ENCODE data around the gene SLC15A4.
"Not testable (repeated sequence)": the region's sequence is repeated elsewhere in the genome, so short reads cannot be mapped to it uniquely, and the experiment has no call there.

The SLC15A4 gene

DNA sequence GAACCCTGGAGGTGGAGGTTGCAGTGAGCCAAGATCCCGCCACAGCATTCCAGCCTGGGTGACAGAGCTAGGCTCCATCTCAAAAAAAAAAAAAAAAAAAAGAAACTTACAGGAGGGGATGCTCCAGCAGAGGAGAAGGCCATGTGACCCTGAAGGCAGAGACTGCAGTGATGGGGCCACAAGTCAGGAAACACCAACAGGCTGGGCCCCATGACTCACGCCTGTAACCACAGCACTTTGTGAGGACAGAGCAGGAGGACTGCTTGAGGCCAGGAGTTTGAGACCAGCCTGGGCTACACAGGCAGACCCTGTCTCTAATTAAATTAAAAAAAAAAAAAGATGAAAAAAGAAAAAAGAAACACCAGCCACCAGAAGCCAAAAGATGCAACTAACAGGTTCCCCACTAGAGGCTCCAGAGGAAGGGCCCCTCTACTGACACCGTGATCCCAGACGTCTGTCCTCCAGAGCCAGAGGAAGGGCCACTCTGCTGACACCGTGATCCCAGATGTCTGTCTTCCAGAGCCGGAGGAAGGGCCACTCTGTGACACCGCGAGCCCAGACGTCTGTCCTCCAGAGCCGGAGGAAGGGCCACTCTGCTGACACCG is 20.4 kb upstream of the SLC15A4 start:
- no peak for DNase-seq (ENCODE audit: low read depth)

DNA sequence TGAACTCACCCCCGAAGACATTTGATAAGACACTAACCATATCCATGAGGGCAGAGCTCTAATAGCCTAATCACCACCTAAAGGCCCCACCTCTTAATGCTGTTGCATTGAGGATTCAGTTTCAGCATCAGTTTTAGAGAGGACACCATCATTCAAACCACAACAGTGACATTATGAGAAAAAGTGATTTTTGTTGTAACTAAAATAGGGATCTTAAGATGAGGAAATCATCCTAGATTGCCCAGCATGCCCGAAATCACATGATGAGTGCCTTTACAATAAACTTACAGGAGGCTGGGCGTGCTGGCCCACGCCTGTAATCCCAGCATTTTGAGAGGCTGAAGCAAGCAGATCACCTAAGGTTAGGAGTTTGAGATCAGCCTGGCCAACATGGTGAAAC is 19.8 kb upstream of the SLC15A4 start:
- no peak for DNase-seq (ENCODE audit: low read depth)

DNA sequence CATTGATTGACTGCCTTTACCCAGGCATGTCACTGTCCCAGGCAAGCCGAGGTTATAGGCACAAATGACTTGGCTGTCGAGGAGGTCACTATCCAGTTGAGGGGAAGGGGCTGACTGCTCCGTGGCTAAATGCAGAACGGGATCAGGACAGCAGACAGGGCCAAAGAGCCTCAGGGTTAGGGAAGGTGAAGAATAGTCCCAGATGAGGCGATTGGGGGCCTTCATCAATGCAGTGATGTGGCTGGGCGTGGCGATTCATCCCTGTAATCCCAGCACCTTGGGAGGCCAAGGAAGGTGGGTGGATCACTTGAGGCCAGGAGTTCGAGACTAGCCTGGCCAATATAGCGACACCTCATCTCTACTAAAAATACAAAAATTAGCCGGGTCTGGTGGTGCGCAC is 18.8 kb upstream of the SLC15A4 start:
- no peak for DNase-seq (ENCODE audit: low read depth)

DNA sequence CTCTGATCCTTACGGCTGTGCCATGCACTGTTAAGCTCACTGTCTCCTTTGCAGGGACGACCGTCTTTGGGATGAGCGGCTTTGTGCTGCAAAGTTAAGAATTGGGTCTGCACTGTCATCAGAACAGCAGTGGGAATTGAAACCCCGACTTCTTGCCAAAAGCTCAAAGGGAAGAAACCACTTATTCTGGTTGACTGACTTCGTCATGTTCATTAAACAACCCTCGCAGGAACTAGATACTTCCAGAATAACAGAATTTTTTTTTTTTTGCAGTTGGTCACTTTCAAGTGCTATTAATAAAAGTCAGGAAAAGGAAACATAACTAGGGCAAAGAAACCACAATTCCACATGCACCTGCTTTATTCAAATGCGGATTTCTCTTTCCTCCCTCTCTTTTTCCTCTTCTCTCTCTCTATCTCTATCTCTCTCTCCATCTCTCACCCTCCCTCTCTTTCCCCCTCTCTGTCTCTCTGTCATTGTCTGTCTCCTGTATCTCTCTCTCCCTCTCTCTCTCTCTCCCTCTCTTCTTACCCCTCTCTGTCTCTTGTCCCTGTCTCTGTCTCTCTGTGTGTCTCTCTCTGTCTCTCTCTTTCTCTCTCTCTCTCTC is 17.2 kb upstream of the SLC15A4 start:
- DNase-seq (ENCODE audit: low read depth) = no peak

DNA sequence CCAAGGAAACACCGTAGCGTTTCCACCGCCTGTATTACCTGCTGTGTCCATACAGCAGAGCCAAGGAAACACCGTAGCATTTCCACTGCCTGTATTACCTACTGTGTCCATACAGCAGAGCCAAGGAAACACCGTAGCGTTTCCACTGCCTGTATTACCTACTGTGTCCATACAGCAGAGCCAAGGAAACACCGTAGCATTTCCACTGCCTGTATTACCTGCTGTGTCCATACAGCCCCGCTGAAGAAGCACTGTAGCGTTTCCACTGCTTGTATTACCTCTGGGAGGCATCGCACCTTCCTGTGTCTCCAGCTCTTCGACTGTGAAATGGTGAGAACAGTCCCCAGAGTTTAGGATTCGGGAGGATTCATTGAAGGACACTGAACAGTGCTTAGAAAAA is 16.1 kb upstream of the SLC15A4 start:
- DNase-seq (ENCODE audit: low read depth) = not testable (repeated sequence)

DNA sequence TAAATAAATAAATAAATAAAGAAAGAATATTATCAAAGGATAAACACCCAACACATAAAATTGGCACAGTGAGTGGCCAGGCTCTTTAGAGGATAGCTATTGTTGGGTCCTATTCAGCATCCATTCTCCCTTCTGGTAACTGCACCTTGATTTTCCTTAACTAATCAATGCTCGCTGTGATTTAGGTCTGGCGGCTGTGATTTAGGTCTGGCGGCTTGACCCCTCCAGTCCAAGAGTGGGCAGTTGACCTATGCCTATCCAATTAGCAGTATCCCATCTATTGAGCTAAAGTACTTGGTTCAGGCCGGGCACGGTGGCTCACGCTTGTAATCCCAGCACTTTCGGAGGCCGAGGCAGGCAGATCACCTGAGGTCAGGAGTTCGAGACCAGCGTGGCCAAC is 9.7 kb upstream of the SLC15A4 start:
- DNase-seq (ENCODE audit: low read depth) = no peak

DNA sequence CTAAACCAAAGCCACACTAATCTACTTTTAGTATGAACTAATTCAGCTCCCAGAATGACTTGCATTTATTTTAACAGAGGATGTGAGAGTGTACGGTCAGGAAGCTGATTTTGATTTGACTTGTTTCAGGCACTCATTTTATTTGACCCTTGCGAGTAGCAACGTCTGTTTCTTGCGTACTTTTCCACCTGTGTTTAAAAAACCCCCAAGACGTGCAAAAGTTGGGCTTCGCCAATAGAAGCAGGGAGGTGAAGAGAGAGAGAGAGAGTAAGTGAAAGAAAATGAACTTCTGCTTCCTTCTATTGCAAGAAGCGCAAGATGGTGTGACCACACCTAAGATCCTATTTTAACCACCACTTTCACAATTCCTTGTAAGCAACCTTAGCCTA is 6.7 kb upstream of the SLC15A4 start:
- DNase-seq (ENCODE audit: low read depth) = no peak

DNA sequence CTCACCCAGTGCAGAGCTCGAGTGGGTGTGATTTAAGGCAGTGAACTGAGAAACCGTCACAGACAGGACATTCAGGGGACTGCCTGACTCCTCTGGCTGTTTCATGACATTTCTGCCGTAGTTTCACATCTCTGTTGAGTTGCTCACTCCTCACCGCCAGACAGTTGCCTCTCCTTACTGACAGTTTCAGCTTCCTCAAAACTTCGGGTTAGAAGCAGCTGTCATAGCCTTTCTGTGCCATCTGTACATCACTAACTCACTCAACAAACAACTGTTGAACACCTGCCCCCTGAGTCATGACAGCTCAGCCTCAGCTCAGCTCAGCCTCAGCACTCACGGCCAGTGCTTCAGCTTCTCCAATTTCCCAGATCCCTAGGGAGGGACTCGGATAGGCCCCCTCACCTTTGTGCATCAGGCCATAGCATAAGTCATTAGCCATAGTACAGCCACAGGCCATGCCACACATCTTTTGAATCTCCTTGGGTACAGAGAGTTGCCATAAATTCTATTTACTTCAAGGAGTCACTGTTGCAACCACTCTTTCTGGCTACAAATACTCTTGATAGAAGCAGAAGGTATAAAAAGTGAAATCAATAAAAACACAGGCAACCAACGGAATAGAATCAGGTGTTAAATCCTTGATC is 6.2 kb upstream of the SLC15A4 start:
- DNase-seq (ENCODE audit: low read depth) = no peak

DNA sequence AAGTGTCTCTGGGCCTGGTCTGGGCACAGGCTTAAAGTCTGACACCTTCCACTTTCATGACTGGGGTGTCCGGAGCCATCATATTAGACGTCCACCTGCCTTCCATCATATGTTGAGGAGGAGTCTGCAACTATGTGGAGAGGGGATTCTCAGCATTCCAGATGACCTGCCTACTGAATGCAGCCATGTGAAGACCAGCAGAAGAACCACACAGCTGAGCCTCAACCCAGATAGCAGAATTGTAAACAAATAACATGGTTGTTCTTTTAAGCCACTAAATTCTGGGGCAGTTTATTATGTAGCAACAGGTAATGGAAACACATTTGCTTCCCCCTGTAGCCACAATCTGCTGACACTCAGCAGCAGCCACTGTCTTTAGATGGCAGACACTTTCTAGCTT is 4.0 kb upstream of the SLC15A4 start:
- DNase-seq (ENCODE audit: low read depth) = no peak

DNA sequence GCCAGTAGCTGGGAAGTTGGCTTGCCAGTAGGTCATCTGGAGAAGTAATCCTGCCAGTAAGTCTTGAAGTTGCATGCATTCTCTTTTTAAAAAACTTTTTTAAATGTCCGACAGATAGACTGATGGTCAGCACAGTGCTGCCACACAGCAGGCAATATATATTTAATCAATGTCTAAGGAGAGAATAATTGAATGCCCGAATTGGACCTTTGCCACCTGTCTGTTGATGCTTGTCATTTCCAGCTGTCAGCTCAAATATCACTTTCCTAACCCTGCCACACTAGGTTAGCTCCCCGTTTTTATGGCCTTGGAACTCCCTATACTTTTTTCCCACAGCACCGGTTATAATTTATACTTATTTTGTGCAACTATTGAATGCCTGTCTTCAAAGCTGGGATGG is 2.1 kb upstream of the SLC15A4 start:
- DNase-seq (ENCODE audit: low read depth) = no peak

DNA sequence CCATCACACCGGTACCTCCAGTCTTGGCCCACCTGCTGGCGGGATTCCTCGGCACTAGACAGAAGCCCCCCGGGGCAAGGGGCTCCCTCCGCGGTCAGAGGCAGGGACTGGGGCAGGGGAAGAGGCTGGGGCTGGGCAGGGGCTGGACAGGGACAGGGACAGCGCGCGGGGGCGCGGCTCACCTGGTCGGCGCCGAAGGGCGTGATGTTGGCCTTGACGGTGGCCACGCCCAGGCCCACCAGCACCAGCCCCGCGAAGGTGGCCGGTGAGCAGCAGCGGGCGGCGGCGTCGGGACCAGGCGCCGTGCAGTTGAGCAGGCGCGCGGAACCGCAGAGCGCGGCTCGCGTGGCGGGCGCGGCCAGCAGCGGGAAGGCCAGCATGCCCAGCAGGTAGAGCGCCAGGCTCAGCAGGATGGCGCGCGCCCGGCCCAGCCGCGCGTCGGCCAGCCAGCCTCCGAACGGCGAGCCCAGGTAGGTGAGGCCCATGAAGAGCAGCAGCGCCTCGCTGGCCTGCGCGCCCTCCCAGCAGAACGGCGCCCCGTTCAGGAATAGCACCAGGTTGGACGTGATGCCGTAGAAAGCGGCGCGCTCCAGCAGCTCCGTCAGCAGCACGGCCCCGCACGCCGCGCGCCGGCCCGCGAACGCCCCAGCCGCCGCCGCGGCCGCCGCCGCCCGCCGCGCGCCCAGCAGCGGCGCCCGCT is 392 bp downstream of the SLC15A4 start:
- DNase-seq (ENCODE audit: low read depth) = no peak

DNA sequence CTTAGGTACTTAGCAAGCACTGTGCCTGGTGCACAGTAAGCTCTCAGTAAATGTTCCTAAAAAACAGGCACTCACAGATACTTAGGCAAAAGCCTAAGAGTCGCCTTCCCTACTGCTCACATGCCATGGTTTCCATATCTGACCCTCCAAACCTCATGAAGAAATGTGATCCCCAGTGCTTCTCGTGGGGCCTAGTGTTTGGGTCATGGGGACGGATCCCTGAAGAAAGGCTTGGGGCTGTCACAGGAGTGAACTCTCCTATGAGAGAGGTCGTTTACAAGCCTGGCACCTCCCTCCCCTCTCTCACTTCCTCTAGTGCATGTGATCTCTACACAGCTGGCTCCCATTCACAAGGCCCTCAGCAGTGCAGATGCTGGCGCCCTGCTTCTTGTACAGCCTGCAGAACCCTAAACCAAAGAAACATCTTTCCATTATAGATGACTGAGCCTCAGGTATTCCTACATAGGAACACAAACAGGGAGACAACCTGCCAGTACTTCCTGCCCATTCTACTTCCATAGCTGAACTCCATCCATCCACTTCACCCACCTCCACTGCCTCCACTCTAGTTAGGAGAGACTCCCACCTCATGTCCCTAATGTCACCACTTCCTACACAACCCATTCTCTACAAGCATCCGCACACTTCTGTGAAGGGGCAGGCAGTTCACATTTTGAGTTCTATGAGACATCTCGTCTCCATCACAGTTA is 2.9 kb downstream of the SLC15A4 start:
- DNase-seq (ENCODE audit: low read depth) = no peak

DNA sequence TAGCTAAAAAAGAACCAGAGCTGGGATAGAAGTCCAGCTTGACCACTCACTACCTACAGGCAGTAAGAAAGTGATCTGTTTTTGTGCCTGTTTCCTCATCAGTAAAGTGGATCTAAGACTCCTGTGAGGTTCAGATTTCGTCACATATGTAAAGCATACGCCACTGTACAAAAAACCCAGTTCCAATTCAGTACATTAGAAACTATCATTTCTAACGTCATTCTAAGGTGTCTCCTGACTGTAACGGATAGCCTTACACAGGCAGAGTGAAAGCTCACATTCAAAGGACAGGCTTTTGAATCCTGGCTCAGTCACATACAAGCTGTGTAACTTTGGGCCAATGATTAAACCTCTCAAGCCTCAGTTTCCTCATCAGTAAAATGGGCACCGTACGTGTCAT is 3.5 kb downstream of the SLC15A4 start:
- no peak for DNase-seq (ENCODE audit: low read depth)

DNA sequence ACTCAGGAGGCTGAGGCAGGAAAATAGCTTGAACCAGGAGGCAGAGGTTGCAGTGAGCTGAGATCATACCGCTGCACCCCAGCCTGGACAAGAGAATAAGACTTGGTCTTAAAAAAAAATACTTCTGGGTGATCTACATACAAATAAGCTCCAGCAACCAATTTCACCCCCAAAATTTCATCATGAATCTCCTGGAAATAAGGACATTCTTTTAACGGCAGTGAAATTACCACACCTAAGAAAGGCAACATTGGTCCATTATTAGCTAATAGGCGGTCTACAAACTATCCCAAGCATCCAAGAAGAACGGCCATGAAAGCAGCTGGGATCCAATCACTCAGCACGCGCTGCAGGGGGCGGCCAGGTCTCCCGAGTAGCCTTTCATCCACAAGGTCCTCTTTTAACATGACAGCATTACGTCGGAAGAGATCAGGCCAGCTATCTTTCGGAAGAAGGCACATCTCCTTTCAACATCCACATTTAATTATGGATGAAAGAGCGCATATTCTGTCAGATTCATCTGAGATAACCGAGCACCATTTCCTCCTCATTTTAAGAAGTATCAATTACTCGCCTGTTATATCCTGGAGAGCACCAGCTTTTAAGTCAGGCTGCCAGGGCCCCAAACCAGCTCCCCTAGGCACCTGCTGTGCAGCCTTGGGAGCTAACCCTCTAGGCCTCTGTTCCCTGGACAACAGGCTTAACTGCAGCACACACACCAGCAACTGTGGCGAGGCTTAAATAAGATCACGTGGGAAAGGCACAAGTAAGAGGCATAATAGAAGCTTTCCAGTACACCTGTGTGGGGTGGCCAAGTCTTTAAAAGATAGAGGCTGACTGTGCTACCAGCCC is 4.2 kb downstream of the SLC15A4 start:
- no peak for DNase-seq (ENCODE audit: low read depth)

DNA sequence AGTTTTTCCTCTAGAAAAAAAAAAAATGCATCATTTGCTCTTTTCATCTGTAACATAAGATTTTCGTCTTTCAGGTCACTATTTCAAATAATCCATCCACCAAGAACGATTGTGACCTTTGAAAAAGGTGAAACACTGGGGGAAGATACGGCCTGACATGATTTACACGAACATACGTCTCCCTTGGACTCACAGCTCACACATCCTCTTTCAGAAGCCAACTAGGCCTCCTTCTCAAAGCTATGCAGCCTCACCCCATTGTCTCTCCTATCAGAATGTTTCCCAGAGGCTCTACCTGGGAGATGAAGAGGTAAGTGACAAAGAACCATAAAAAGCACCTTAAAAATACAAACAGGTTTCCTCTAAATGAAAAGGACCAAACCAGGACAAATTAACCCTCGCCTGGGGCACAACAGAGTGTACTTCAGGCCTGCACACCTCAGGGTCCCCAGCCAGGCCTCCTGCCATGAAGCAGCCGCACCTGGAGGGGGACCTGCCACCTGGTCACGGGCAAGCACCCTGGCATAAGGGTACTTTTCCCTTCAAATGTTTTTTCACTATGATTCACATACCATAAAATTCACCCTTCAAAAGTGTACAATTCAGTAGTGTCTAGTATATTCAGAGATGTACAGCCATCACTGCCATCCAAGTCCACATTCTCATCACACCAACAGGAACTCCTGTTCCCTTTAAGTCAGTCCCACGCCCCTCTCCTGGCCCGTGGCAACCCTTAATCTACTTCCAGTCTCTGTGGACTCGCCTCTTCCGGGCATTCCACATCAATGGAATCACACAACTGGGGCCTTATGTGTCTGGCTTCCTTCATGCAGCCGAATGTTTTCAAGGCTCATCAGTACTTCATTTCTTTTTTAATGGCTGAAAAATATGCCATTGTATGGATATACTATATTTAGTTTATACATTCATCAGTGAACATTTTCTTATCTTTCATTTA is 5.4 kb downstream of the SLC15A4 start:
- no peak for DNase-seq (ENCODE audit: low read depth)

DNA sequence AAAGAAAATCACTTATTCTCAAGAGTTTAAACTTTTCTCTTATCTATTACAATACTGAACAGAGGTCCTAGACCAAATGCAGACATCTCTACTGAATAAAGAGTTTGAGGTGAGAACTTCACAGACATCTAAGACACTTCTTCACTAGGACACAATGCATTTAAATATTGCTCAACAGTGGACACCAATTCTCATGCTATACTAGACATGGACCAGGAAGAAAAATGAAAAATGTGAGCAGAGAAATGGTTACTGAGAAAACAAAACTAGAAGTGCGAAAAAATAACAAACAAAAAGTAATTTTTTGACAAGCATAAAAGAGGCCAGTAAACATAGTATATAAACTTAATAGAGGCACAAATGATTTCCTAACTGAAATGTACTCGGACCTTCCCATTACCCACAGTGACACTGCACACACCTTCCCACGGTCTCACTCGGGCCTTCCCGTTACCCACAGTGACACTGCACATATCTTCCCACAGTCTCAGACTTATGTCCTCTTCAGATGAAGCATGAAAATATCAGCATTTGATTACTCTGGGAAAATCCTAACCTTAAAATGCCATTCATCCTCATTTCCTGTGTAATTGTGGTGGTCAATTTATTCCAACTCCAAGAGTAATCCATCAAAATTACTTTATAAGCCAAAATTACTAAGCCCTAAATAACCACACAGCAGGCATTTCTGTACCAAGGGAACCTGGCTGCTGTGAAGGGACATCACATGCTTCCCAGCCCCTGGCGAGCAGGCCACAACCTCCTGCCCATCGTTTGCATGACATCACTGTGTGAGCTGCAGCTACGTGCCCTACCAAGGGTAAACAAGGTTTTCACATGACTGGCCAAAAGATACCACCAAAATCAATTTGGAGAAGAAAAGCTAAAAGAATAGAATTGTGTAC is 6.4 kb downstream of the SLC15A4 start:
- no peak for DNase-seq (ENCODE audit: low read depth)

DNA sequence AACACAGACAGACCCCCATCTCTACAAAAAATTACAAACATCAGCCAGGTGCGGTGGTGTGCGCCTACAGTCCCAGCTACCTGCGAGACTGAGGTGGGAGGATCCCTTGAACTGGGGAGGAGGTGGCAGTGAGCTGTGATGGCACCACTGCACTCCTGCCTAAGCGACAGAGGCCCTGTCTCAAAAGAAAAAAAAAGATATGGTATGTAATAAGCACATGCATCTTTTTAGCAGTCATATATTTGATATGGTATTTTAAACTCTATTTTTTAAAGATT is 7.2 kb downstream of the SLC15A4 start:
- no peak for DNase-seq (ENCODE audit: low read depth)

DNA sequence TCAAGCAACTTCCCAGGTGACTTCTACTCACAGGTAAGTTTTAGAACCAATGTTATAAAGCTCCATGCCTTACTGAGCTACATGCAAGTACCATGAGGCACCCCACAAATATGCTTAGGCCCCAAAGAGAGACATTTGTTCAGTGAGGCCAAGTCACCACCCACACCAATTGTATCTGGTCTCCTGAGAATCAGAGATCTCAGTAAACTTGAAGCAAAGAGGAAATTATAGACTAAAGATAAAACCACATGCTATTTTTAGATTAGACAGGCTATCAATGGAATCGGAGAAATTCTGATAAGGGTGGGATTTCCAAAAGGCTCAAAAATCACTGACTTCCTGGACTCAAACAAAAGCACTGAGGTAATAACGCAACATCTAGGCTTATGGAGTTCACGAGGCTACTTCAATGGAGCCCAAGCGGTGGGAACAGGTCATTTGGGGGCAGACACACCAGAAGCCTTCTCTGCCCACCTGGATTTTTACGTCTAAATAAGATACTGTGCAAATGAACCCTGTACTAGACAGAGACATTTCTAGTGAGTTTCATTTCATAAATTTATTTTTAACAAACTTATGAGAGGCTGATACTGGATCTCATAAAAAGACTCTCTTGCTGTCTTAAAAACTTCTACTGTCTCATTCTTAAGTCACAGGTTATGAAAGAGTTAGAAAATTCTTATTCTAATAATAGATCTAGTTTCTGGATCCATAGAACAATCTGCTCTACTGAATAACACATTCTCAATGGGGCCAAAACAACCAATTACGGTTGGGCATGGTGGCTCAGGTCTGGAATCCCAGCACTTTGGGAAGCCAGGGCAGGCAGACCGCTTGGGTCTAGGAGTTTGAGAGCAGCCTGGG is 7.7 kb downstream of the SLC15A4 start:
- no peak for DNase-seq (ENCODE audit: low read depth)

Measured in CMK (cell line).